ENCODE data around the gene PDSS2. TPM values are rescaled to one million over a fixed set of nuclear protein-coding genes. Genes with fewer than 3 reads are reported as not detected.

The PDSS2 gene
- total RNA-seq, 1 experiment from 2014 or later = 10.2 TPM

GRCh38 chr6:107357842-107358241 is 101.5 kb downstream of the PDSS2 start:
- no peak overlapping the region for H3K27ac Mint-ChIP-seq (ENCODE audit: low read depth, unreplicated experiment)
- no peaks in the 10 kb centered on the region for H3K9me3 Mint-ChIP-seq (ENCODE audit: unreplicated experiment)
- BruUV-seq (replicated peaks) = no TSS peak
- TF ChIP-seq CTCF (IDR thresholded peaks at IDR 0.05; ENCODE audit: unreplicated experiment) = no peak
- no peaks in the 10 kb centered on the region for H3K4me1 Mint-ChIP-seq (ENCODE audit: insufficient read depth, unreplicated experiment)
- intact Hi-C loops (cut with micrococcal nuclease) = no loop called here
- no peak for DNase-seq (ENCODE audit: unreplicated experiment)
- no peaks in the 10 kb centered on the region for H3K27me3 Mint-ChIP-seq (ENCODE audit: insufficient read depth, unreplicated experiment)
- no peaks in the 10 kb centered on the region for H3K36me3 Mint-ChIP-seq (ENCODE audit: insufficient read depth, unreplicated experiment)
- ChIA-PET CTCF (interaction anchor here (0.5 kb wide), 1 partner anchor 14 kb away, joined by 3 read pairs; no protein-coding TSS in a partner anchor), POLR2A (no interaction called here)
- no peak overlapping the region for H3K4me3 Mint-ChIP-seq (ENCODE audit: unreplicated experiment)

GRCh38 chr6:107357031-107357430 is 102.3 kb downstream of the PDSS2 start:
- POLR2A ChIA-PET = interaction anchor here (0.6 kb wide), 1 partner anchor 104 kb away, joined by 3 read pairs; no protein-coding TSS in a partner anchor
- Mint-ChIP-seq H3K4me3 (ENCODE audit: unreplicated experiment) (no peak overlapping the region), H3K36me3 (ENCODE audit: insufficient read depth, unreplicated experiment) (no peaks in the 10 kb centered on the region), H3K27ac (ENCODE audit: low read depth, unreplicated experiment) (no peak overlapping the region), H3K9me3 (ENCODE audit: unreplicated experiment) (no peaks in the 10 kb centered on the region), H3K27me3 (ENCODE audit: insufficient read depth, unreplicated experiment) (no peaks in the 10 kb centered on the region), H3K4me1 (ENCODE audit: insufficient read depth, unreplicated experiment) (no peaks in the 10 kb centered on the region)
- intact Hi-C loops (cut with micrococcal nuclease) = no loop called here
- CTCF ChIA-PET = no interaction called here
- no peak for DNase-seq (ENCODE audit: unreplicated experiment)
- no TSS peak for BruUV-seq (replicated peaks)
- no peak for TF ChIP-seq CTCF (IDR thresholded peaks at IDR 0.05; ENCODE audit: unreplicated experiment)

GRCh38 chr6:107355659-107356058 is 103.7 kb downstream of the PDSS2 start:
- CTCF ChIA-PET = interaction anchor here (0.6 kb wide), 2 partner anchors 70 to 625 kb away, joined by 3 to 4 read pairs; no protein-coding TSS in a partner anchor

GRCh38 chr6:107354451-107354850 is 104.9 kb downstream of the PDSS2 start:
- H3K36me3 Mint-ChIP-seq (ENCODE audit: insufficient read depth, unreplicated experiment) = no peaks in the 10 kb centered on the region
- no TSS peak for BruUV-seq (replicated peaks)
- H3K27me3 Mint-ChIP-seq (ENCODE audit: insufficient read depth, unreplicated experiment) = no peaks in the 10 kb centered on the region
- H3K4me1 Mint-ChIP-seq (ENCODE audit: insufficient read depth, unreplicated experiment) = no peaks in the 10 kb centered on the region
- intact Hi-C loops (cut with micrococcal nuclease) = no loop called here
- no peak for DNase-seq (ENCODE audit: unreplicated experiment)
- ChIA-PET POLR2A (interaction anchor here (1.0 to 1.3 kb wide), 2 partner anchors 8 to 15 kb away, joined by 3 to 5 read pairs; no protein-coding TSS in a partner anchor), CTCF (interaction anchor here (0.5 kb wide), 1 partner anchor 392 kb away, joined by 3 read pairs; no protein-coding TSS in a partner anchor)
- no peak overlapping the region for H3K4me3 Mint-ChIP-seq (ENCODE audit: unreplicated experiment)
- TF ChIP-seq CTCF (IDR thresholded peaks at IDR 0.05; ENCODE audit: unreplicated experiment) = no peak
- no peaks in the 10 kb centered on the region for H3K9me3 Mint-ChIP-seq (ENCODE audit: unreplicated experiment)
- H3K27ac Mint-ChIP-seq (ENCODE audit: low read depth, unreplicated experiment) = no peak overlapping the region

More at GRCh38 chr6:107355659-107356058, 103.7 kb downstream of the PDSS2 start:
- POLR2A ChIA-PET = interaction anchor here (1.0 kb wide), 1 partner anchor 16 kb away, joined by 3 read pairs; no protein-coding TSS in a partner anchor
- TF ChIP-seq CTCF (IDR thresholded peaks at IDR 0.05; ENCODE audit: unreplicated experiment) = no peak
- intact Hi-C loops (cut with micrococcal nuclease) = no loop called here
- H3K27ac Mint-ChIP-seq (ENCODE audit: low read depth, unreplicated experiment) = no peak overlapping the region
- H3K36me3 Mint-ChIP-seq (ENCODE audit: insufficient read depth, unreplicated experiment) = no peaks in the 10 kb centered on the region
- no peaks in the 10 kb centered on the region for H3K9me3 Mint-ChIP-seq (ENCODE audit: unreplicated experiment)
- no peak overlapping the region for H3K4me3 Mint-ChIP-seq (ENCODE audit: unreplicated experiment)
- BruUV-seq (replicated peaks) = no TSS peak
- H3K4me1 Mint-ChIP-seq (ENCODE audit: insufficient read depth, unreplicated experiment) = no peaks in the 10 kb centered on the region
- DNase-seq (ENCODE audit: unreplicated experiment) = no peak
- H3K27me3 Mint-ChIP-seq (ENCODE audit: insufficient read depth, unreplicated experiment) = no peaks in the 10 kb centered on the region
